Neural progenitor cell (in vitro differentiated cells): ENCODE data around the gene TRIM63. TPM values are rescaled to one million over a fixed set of nuclear protein-coding genes. Genes with fewer than 3 reads are reported as not detected.

Experiments used
- DNase-seq: peaks from one replicate; pipeline ENCODE4 v3.0.0-alpha.2; 2016; ENCODE audit warnings: low spot score
- H2AFZ ChIP-seq: fragments of 200-600 bp; sonication (generic); replicated peaks from 2 replicates; pipeline ENCODE4 v1.6.1; 2016; ENCODE audit warnings: antibody characterized with exemption
- H3F3A ChIP-seq: fragments of 200-600 bp; sonication (generic); 2 replicates; pipeline ENCODE4 v1.6.1; 2016; ENCODE audit warnings: antibody characterized with exemption, low read depth
- H3K27ac ChIP-seq: fragments of 200-600 bp; sonication (generic); 2 replicates; pipeline ENCODE4 v1.5.1; 2016; ENCODE audit warnings: mild to moderate bottlenecking
- H3K27me3 ChIP-seq: fragments of 200-600 bp; sonication (generic); 2 replicates; pipeline ENCODE4 v1.6.1; 2016; ENCODE audit warnings: mild to moderate bottlenecking, moderate library complexity
- H3K36me3 ChIP-seq: fragments of 200-600 bp; sonication (generic); 2 replicates; pipeline ENCODE4 v1.5.1; 2016
- H3K4me1 ChIP-seq: fragments of 200-600 bp; sonication (generic); 2 replicates; pipeline ENCODE4 v1.6.1; 2016; ENCODE audit warnings: mixed run types
- H3K4me2 ChIP-seq: fragments of 200-600 bp; sonication (generic); 2 replicates; pipeline ENCODE4 v1.6.1; 2016
- H3K4me3 ChIP-seq: fragments of 200-600 bp; sonication (generic); 2 replicates; pipeline ENCODE4 v1.5.1; 2016
- H3K79me2 ChIP-seq: fragments of 200-600 bp; sonication (generic); 2 replicates; pipeline ENCODE4 v1.6.1; 2016; ENCODE audit warnings: low read depth
- H3K9ac ChIP-seq: fragments of 200-600 bp; sonication (generic); 2 replicates; pipeline ENCODE4 v1.6.1; 2016
- H3K9me3 ChIP-seq: fragments of 200-600 bp; sonication (generic); 2 replicates; pipeline ENCODE4 v1.5.1; 2016; ENCODE audit warnings: low read depth
- H4K20me1 ChIP-seq: fragments of 200-600 bp; sonication (generic); 2 replicates; pipeline ENCODE4 v1.6.1; 2016; ENCODE audit warnings: low read depth
- H3K27ac Mint-ChIP-seq: 3 replicates; pipeline ENCODE4 v1.8.0; 2021; ENCODE audit warnings: mixed read lengths
- H3K27me3 Mint-ChIP-seq: 2 replicates; pipeline ENCODE4 v1.8.0; 2022; ENCODE audit warnings: low read depth, mild to moderate bottlenecking, inconsistent platforms, moderate library complexity, mixed read lengths; ENCODE audit not compliant: insufficient read depth
- H3K36me3 Mint-ChIP-seq: 3 replicates; pipeline ENCODE4 v1.8.0; 2021; ENCODE audit warnings: mixed read lengths
- H3K4me1 Mint-ChIP-seq: 3 replicates; pipeline ENCODE4 v1.8.0; 2021; ENCODE audit warnings: mixed read lengths
- H3K4me3 Mint-ChIP-seq: 3 replicates; pipeline ENCODE4 v1.8.0; 2021; ENCODE audit warnings: mild to moderate bottlenecking, moderate library complexity, mixed read lengths
- H3K9me3 Mint-ChIP-seq: 3 replicates; pipeline ENCODE4 v1.8.0; 2020; ENCODE audit warnings: mixed read lengths
- CTCF ChIP-seq: fragments of 200-600 bp; sonication (generic); IDR thresholded peaks from 2 replicates; pipeline ENCODE4 v1.5.1; 2017; ENCODE audit warnings: antibody characterized with exemption, mild to moderate bottlenecking
- EZH2 ChIP-seq: fragments of 200-600 bp; sonication (generic); IDR thresholded peaks from 2 replicates; pipeline ENCODE4 v1.6.1; 2017; ENCODE audit warnings: antibody characterized with exemption, mild to moderate bottlenecking, moderate library complexity
- EZH2phosphoT487 ChIP-seq: fragments of 200-600 bp; sonication (generic); IDR thresholded peaks from 2 replicates; pipeline ENCODE4 v1.6.1; 2017; ENCODE audit warnings: antibody characterized with exemption
- total RNA-seq: library from RNA; depleted of rRNA; stranded (reverse); fragments of >200 nt; gene quantifications from 2 replicates; pipeline ENCODE4 v1.2.3, GENCODE V29; 2015; ENCODE audit warnings: low replicate concordance

The TRIM63 gene
- total RNA-seq, 1 donor from 2014 or later: not detected

GRCh38 chr1:26028490-26028980 is 38.9 kb downstream of the TRIM63 start:
- DNase-seq: no peak
- H3K9ac ChIP-seq: no peak overlapping the region
- no peak overlapping the region for H3K27ac ChIP-seq
- Mint-ChIP-seq H3K27me3 (peaks cover 5% of the 10 kb centered on the region), H3K36me3 (no peaks in the 10 kb centered on the region), H3K27ac (peak overlapping the region; percentile 79), H3K9me3 (no peaks in the 10 kb centered on the region), H3K4me1 (peaks cover 21% of the 10 kb centered on the region), H3K4me3 (no peak overlapping the region)
- no peak overlapping the region for H3K4me2 ChIP-seq
- H2AFZ ChIP-seq: no peak overlapping the region
- no peaks in the 10 kb centered on the region for H3K79me2 ChIP-seq
- no peaks in the 10 kb centered on the region for H3K9me3 ChIP-seq
- H3K4me3 ChIP-seq: no peak overlapping the region
- H3K4me1 ChIP-seq: no peaks in the 10 kb centered on the region
- no peak for TF ChIP-seq CTCF
- TF ChIP-seq EZH2: no peak
- TF ChIP-seq EZH2phosphoT487: no peak
- no peaks in the 10 kb centered on the region for H3K36me3 ChIP-seq
- H4K20me1 ChIP-seq: no peaks in the 10 kb centered on the region
- H3F3A ChIP-seq: no peaks in the 10 kb centered on the region
- H3K27me3 ChIP-seq: peaks cover 7% of the 10 kb centered on the region

- H3K36me3 ChIP-seq: no peaks in the 10 kb centered on the region
- no peaks in the 10 kb centered on the region for H3K9me3 ChIP-seq
- H2AFZ ChIP-seq: no peak overlapping the region
- H3K79me2 ChIP-seq: no peaks in the 10 kb centered on the region
- peaks cover under 1% of the 10 kb centered on the region for H3K27me3 ChIP-seq
- H3K27ac ChIP-seq: no peak overlapping the region
- no peaks in the 10 kb centered on the region for H4K20me1 ChIP-seq
- H3F3A ChIP-seq: no peaks in the 10 kb centered on the region
- H3K27me3 Mint-ChIP-seq: peaks cover 5% of the 10 kb centered on the region
- H3K27ac Mint-ChIP-seq: peak overlapping the region; percentile 34
- H3K4me2 ChIP-seq: no peak overlapping the region
- no peak overlapping the region for H3K4me3 ChIP-seq
- DNase-seq: no peak
- H3K9ac ChIP-seq: no peak overlapping the region
- H3K4me1 Mint-ChIP-seq: peaks cover 27% of the 10 kb centered on the region
- H3K36me3 Mint-ChIP-seq: no peaks in the 10 kb centered on the region
- TF ChIP-seq EZH2phosphoT487 (no peak), CTCF (no peak)
- no peak overlapping the region for H3K4me3 Mint-ChIP-seq
- no peaks in the 10 kb centered on the region for H3K4me1 ChIP-seq
- no peaks in the 10 kb centered on the region for H3K9me3 Mint-ChIP-seq
These were observed 39.5 kb downstream of the TRIM63 start for GRCh38 chr1:26027716-26028489.

- Histone ChIP-seq H3K36me3 (no peaks in the 10 kb centered on the region), H3K4me1 (peaks cover 10% of the 10 kb centered on the region), H4K20me1 (no peaks in the 10 kb centered on the region), H3K27me3 (no peaks in the 10 kb centered on the region), H3K9ac (no peak overlapping the region), H3K79me2 (no peaks in the 10 kb centered on the region), H3K4me3 (no peak overlapping the region), H3K4me2 (no peak overlapping the region), H3K27ac (no peak overlapping the region), H3F3A (no peaks in the 10 kb centered on the region), H3K9me3 (no peaks in the 10 kb centered on the region), H2AFZ (no peak overlapping the region)
- DNase-seq: no peak
- no peak for TF ChIP-seq EZH2phosphoT487
- TF ChIP-seq EZH2: no peak
- TF ChIP-seq CTCF: no peak
- H3K27me3 Mint-ChIP-seq: peaks cover 3% of the 10 kb centered on the region
- H3K4me1 Mint-ChIP-seq: peaks cover 41% of the 10 kb centered on the region
- peak overlapping the region; percentile 53 for H3K27ac Mint-ChIP-seq
- H3K9me3 Mint-ChIP-seq: no peaks in the 10 kb centered on the region
- no peak overlapping the region for H3K4me3 Mint-ChIP-seq
- no peaks in the 10 kb centered on the region for H3K36me3 Mint-ChIP-seq
These were observed 41.9 kb downstream of the TRIM63 start for GRCh38 chr1:26025517-26025916.
